Fibroblast of villous mesenchyme (primary cell): ENCODE measurements around the gene ARHGEF40. TPM values are rescaled to one million over a fixed set of nuclear protein-coding genes. Genes with fewer than 3 reads are reported as not detected.

Source experiments
- DNase-seq: peaks from one replicate; pipeline ENCODE4 v3.0.0-alpha.2; 2010; ENCODE audit warnings: low read depth
- H3K4me3 ChIP-seq: 2 replicates; pipeline ENCODE4 v1.5.1; 2011; ENCODE audit warnings: low read depth, mild to moderate bottlenecking, low read length
- total RNA-seq: library from RNA; depleted of rRNA; stranded (reverse); fragments of >200 nt; gene quantifications from 2 replicates; pipeline ENCODE4 v1.2.3, GENCODE V29; 2012
- TF ChIP-seq, protein P1 (sequence below): IDR thresholded peaks from 2 replicates; pipeline ENCODE4 v1.5.1; 2012; ENCODE audit warnings: low read depth, mild to moderate bottlenecking, low read length; ENCODE audit not compliant: insufficient read depth

Gene ARHGEF40
- total RNA-seq, 1 donor: 45.3 TPM

DNA sequence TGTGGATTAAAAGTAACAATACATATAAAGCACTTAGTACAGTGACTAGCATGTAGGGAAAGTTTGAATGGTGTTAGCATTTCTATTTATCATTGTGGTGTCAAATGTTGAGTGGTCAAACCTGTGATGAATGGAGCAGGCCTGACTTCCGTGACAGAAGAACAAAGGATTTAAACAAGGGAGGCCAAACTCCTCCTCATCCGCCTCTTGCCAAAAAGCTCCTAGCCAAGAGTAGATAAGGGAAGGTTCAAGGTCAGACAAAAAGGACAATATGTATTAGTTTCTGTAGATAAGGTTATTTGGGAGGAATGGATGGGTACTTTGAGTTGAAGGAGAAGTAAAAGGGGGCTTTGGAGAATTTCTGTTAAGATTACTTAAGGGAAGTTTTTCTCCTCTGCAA lies 21.5 kb upstream of the ARHGEF40 start:
- TF ChIP-seq, protein P1, sequence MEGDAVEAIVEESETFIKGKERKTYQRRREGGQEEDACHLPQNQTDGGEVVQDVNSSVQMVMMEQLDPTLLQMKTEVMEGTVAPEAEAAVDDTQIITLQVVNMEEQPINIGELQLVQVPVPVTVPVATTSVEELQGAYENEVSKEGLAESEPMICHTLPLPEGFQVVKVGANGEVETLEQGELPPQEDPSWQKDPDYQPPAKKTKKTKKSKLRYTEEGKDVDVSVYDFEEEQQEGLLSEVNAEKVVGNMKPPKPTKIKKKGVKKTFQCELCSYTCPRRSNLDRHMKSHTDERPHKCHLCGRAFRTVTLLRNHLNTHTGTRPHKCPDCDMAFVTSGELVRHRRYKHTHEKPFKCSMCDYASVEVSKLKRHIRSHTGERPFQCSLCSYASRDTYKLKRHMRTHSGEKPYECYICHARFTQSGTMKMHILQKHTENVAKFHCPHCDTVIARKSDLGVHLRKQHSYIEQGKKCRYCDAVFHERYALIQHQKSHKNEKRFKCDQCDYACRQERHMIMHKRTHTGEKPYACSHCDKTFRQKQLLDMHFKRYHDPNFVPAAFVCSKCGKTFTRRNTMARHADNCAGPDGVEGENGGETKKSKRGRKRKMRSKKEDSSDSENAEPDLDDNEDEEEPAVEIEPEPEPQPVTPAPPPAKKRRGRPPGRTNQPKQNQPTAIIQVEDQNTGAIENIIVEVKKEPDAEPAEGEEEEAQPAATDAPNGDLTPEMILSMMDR: no peak
- H3K4me3 ChIP-seq: no peak overlapping the region

DNA sequence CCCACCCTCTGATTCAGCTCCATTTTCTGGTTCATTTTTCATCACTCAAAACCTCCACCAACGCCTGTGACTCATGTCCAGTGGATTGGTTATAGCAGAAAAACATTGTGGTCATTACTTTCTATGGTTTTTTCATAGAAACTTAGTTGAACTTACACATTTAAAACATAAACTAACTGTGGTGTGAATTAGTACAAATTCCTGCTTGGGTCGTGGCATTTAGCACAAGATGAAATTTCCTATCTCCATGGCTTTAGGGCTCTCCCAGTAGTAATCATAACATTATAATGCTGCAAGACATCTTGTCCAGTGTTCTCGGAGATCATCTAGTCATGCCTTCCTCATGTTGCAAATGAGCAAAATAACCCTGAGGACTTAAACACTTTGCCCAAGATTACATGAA lies 20.8 kb upstream of the ARHGEF40 start:
- TF ChIP-seq, protein P1: no peak
- no peak for DNase-seq
- no peak overlapping the region for H3K4me3 ChIP-seq

More for the DNA sequence above, 21.5 kb upstream of the ARHGEF40 start:
- no peak for DNase-seq

DNA sequence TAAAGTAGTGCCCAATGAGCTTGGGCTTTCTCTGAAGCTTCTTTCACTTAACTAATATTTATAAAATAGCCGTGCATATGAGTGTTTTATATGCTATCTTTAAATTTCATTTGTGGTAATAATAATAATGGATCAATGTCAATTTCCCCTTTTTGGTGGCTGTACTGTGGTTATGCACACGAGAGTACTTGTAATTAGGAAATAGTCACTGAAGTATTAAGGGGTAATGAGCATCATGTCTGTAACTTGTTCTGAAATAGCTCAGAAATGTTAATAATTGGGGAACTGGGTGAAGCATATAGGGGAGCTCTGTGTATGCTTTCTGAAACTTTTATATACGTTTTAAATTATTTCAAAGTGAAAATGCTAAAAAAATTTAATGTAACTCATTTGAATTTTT lies 19.5 kb upstream of the ARHGEF40 start:
- H3K4me3 ChIP-seq: no peak overlapping the region
- DNase-seq: no peak
- TF ChIP-seq, protein P1: no peak

DNA sequence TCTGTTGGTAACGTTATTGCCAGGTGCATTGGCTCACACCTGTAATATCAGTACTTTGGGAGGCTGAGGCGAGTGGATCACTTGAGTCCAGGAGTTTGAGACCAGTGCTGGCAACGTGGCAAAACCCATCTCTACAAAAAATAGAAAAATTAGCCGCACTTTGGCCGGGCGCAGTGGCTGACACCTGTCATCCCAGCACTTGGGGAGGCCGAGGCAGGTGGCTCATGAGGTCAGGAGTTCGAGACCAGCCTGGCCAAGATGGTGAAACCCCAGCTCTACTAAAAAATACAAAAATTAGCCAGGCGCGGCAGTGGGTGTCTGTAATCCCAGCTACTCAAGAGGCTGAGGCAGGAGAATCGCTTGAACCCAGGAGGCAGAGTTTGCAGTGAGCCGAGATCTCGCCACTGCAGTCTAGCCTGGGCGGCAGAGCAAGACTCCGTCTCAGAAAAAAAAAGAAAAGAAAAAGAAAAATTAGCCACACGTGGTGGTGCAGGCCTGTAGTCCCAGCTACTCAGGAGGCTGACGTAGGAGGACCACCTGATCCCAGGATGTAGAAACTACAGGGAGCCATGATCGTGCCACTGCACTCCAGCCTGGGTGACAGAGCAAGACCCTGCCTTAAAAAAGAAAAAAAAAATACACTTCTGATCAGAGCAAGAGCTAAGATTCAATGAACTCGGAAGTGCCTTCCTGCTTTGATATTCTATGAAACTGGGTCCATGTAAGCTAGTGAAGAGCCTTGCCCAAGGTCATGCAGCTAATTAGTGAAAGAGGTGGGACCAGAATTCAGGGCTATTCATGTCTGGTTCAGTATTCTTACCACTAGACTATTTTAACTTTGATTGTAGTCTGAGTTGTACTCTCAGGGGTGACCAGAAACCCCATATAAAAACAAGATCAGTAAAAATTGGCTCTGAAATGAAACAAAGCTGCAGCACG lies 16.7 kb upstream of the ARHGEF40 start:
- TF ChIP-seq, protein P1: no peak
- DNase-seq: no peak
- H3K4me3 ChIP-seq: no peak overlapping the region

DNA sequence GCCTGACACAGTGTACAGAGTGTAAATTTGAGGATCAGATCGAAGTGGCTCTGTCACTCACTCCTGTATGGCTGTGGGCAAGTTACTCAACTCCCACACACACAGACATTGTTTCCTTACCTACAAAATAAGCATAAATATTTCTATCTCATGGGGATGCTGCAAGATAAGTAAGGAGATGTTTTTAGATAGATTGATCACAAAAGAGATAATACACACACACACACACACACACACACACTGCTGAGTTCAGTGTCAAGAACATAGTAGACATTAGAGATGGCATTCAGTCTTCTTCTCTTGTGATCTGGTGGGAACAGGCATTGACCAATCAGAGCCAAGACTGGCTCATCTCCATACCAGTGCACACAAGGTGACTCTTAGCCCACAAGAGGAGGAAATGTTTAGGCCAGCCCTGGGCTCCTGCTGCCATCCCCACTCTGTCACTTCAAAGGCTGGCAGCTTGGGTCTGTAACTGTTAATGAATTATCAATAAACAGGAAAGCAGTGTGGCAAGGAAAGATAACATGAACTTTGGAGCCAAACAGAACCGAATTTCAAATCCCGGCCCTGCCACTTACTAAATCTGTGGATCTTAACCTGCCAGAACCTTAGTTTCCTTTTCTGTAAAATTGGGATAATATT lies 15.9 kb upstream of the ARHGEF40 start:
- TF ChIP-seq, protein P1: no peak

DNA sequence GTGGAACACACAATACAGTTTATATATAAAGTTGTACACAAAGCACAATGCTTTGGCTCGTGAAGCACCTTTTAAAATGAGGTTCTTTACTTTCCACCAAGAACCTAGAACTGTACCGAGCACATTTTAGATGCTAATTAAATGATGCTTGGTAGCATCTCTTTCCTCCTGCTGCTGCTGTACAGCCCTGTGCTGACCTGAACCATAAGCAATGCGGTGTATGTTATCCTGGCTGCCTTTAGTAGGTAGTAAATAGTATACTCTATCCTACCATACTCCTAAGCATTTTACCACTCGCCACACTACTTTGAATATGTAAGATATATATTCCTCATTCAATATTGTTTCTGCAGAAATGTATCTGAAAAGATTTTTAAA lies 15.3 kb upstream of the ARHGEF40 start:
- DNase-seq: no peak
- TF ChIP-seq, protein P1: no peak
- H3K4me3 ChIP-seq: no peak overlapping the region

More for the DNA sequence above, 15.9 kb upstream of the ARHGEF40 start:
- DNase-seq: no peak
- H3K4me3 ChIP-seq: no peak overlapping the region
